HepG2 (cell line): Measurements from ENCODE around the gene MAJIN. TPM values are rescaled to one million over a fixed set of nuclear protein-coding genes. Genes with fewer than 3 reads are reported as not detected.

Experiments used
- ATAC-seq: fragments of 200-7000 bp; cut with Tn5 transposase; 3 replicates; pipeline ENCODE4 v1.9.1; 2020; ENCODE audit warnings: mild to moderate bottlenecking, moderate library complexity
- BruUV-seq: library from RNA; stranded (reverse); fragments of 400-500 nt; replicated peaks from 2 replicates; lab custom pipeline; 2021; lab: Mats Ljungman, UMichigan
- CTCF ChIA-PET: fragments of 300-600 bp; formaldehyde crosslinking; extraction: SDS; loops from one replicate; lab custom pipeline; 2021; ENCODE audit warnings: low total read pairs, inconsistent platforms, low intra/inter-chr PET ratio; lab: Yijun Ruan, JAX
- POLR2A ChIA-PET: fragments of 350-600 bp; sonication (Branson Sonifier 250); formaldehyde crosslinking; loops from one replicate; lab custom pipeline; 2020; ENCODE audit warnings: antibody characterized with exemption, inconsistent platforms; lab: Yijun Ruan, JAX
- DNase-seq: peaks from one replicate; pipeline ENCODE4 v3.0.0-alpha.2; 2015; ENCODE audit warnings: low spot score
- FAIRE-seq: peaks from 3 replicates; lab custom pipeline; 2011; peaks lifted over from hg19 to GRCh38; lab: Jason Lieb, UNC
- H2AFZ ChIP-seq: one replicate; pipeline ENCODE4 v1.6.1; 2011; ENCODE audit warnings: low read length, inconsistent platforms
- H3K27ac ChIP-seq: fragments of 300-600 bp; 3 replicates; pipeline ENCODE4 v1.8.0; 2011; ENCODE audit warnings: mixed run types, mild to moderate bottlenecking, mixed read lengths, low read length, inconsistent platforms; ENCODE audit not compliant: insufficient read depth; ENCODE audit errors: extremely low read length
- H3K27me3 ChIP-seq, 2 experiments: fragments of 200-600 bp in 1 of 2; 2 replicates in 1 of 2; 3 replicates in 1 of 2; pipeline versions ENCODE4 v1.6.0 to v1.8.0; 2011; ENCODE audit warnings: low read length in 2 of 2, mild to moderate bottlenecking in 2 of 2, moderate library complexity in 2 of 2, inconsistent platforms in 1 of 2; ENCODE audit not compliant: insufficient read depth in 2 of 2, control insufficient read depth in 1 of 2
- H3K36me3 ChIP-seq, 2 experiments: fragments of 200-600 bp in 1 of 2; replicated peaks in 1 of 2; 2 replicates in 1 of 2; 3 replicates in 1 of 2; pipeline versions ENCODE4 v1.5.1 to v1.8.0; 2011; ENCODE audit warnings: low read length in 2 of 2, inconsistent platforms in 1 of 2; ENCODE audit not compliant: insufficient read depth in 2 of 2, control insufficient read depth in 1 of 2
- H3K4me1 ChIP-seq: 2 replicates; pipeline ENCODE4 v1.5.1; 2012; ENCODE audit warnings: low read length, inconsistent platforms; ENCODE audit not compliant: insufficient read depth
- H3K4me2 ChIP-seq: 2 replicates; pipeline ENCODE4 v1.6.0; 2011; ENCODE audit warnings: low read depth, low read length, inconsistent platforms
- H3K4me3 ChIP-seq, 3 experiments: fragments of 200-600 bp in 1 of 3; sonication (generic), shearing (Covaris generic) in 1 of 3; replicated peaks in 1 of 3; 2 replicates each; pipeline ENCODE4 v1.5.1; 2011 to 2016; ENCODE audit warnings: low read length in 3 of 3, inconsistent platforms in 2 of 3, low read depth in 2 of 3, mild to moderate bottlenecking in 2 of 3, control low read depth in 1 of 3, mixed read lengths in 1 of 3; ENCODE audit not compliant: insufficient read depth in 1 of 3
- H3K79me2 ChIP-seq: one replicate; pipeline ENCODE4 v1.6.1; 2011; ENCODE audit warnings: low read length, inconsistent platforms; ENCODE audit not compliant: insufficient read depth
- H3K9ac ChIP-seq: 2 replicates; pipeline ENCODE4 v1.6.0; 2011; ENCODE audit warnings: mild to moderate bottlenecking, low read depth, low read length, inconsistent platforms; ENCODE audit not compliant: insufficient read depth
- H3K9me3 ChIP-seq: 2 replicates; pipeline ENCODE4 v1.5.1; 2012; ENCODE audit warnings: mild to moderate bottlenecking, low read length
- H4K20me1 ChIP-seq: 2 replicates; pipeline ENCODE4 v1.6.0; 2011; ENCODE audit warnings: inconsistent platforms, mild to moderate bottlenecking, low read length, moderate library complexity; ENCODE audit not compliant: insufficient read depth
- RBFOX2 ChIP-seq: fragments of 200-400 bp; formaldehyde crosslinking; IDR thresholded peaks from 2 replicates; pipeline ENCODE4 v1.6.1; 2017; ENCODE audit warnings: low read depth, mild to moderate bottlenecking, low read length
- ZNF20 ChIP-seq: sonication (generic); formaldehyde crosslinking; IDR thresholded peaks from 2 replicates; pipeline ENCODE4 v1.4.0; 2020; ENCODE audit warnings: mild to moderate bottlenecking, moderate library complexity, missing genetic modification reagents
- WGBS: methylation state at CpG from one replicate; pipeline ENCODE4 v1.1.6; 2017; ENCODE audit warnings: low lambda C conversion rate; 5-methylcytosine and 5-hydroxymethylcytosine counted together
- in situ Hi-C: cut with HindIII; loops from 2 replicates; pipeline ENCODE4 v1.10.0; 2017; ENCODE audit warnings: low pct_unique_long_range_greater_than_20kb; ENCODE audit not compliant: extremely low pct_ligation_motif_present
- intact Hi-C: fragments of 100-400 bp; cut with micrococcal nuclease; formaldehyde crosslinking; loops from one replicate; pipeline ENCODE4 v1.10.0; 2022; ENCODE audit not compliant: unreplicated experiment
- polyA plus RNA-seq, 8 experiments: library from polyadenylated mRNA; depleted of rRNA in 3 of 8; stranded (reverse) in 7 of 8; unstranded in 1 of 8; fragments of >200 nt; fragmentation: Illumina TruSeq in 4 of 8; extraction: Trizol in 4 of 8; gene quantifications; 2 replicates each; pipeline versions ENCODE4 v1.2.1 to v1.2.3, GENCODE V29; 2011 to 2016; ENCODE audit warnings: low read depth in 4 of 8, missing spikeins in 1 of 8, mixed read lengths in 1 of 8; ENCODE audit not compliant: insufficient read depth in 1 of 8
- total RNA-seq, 5 experiments: library from RNA; depleted of rRNA; stranded (reverse); fragments of >200 nt; fragmentation: Illumina TruSeq; extraction: Trizol; gene quantifications; 2 replicates each; pipeline ENCODE4 v1.2.3, GENCODE V29; 2016; ENCODE audit warnings: low read depth in 1 of 5
- TF ChIP-seq, protein P1 (sequence below): conservative IDR thresholded peaks from 2 replicates; pipeline ENCODE4 v1.6.1; 2018; ENCODE audit warnings: missing genetic modification reagents
- TF ChIP-seq, protein P2 (sequence below): sonication (generic); formaldehyde crosslinking; IDR thresholded peaks from 2 replicates; pipeline ENCODE4 v1.4.0; 2020; ENCODE audit warnings: mild to moderate bottlenecking, missing genetic modification reagents

The MAJIN gene
- total and polyA plus RNA-seq, 2 of the 13 experiments (the other 11 are each of a cell fraction or from before 2014, with no cell fraction given), result not detected

DNA sequence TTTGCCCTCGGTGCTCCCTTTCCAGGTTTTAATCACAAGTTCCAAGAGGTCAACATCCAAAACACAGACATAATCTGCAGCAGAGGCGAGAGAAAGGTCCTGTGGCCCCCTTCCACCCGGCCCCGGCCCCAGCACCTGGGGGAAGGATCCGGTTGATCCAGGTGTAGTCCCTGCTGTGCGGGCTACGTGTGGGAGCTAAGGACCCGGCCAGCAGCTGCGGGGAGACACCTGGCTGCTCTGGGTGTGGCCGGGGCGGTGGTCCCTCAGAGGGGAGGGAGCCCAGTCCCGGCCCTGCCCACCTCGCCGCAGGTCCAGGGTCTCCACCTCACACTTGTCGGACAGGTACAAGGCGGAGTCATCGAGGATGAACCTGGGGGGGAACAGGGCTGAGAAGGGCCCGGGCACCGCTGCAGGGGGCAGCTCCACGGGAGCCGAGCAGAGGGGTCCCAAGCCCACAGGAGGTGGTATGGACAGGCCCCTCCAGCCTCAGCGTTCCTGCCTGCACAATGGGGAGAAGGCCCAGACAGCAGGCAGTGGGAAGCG, 68.5 kb downstream of the MAJIN start:
- in situ Hi-C loops, result no loop called here
- CTCF ChIA-PET, result no interaction called here

DNA sequence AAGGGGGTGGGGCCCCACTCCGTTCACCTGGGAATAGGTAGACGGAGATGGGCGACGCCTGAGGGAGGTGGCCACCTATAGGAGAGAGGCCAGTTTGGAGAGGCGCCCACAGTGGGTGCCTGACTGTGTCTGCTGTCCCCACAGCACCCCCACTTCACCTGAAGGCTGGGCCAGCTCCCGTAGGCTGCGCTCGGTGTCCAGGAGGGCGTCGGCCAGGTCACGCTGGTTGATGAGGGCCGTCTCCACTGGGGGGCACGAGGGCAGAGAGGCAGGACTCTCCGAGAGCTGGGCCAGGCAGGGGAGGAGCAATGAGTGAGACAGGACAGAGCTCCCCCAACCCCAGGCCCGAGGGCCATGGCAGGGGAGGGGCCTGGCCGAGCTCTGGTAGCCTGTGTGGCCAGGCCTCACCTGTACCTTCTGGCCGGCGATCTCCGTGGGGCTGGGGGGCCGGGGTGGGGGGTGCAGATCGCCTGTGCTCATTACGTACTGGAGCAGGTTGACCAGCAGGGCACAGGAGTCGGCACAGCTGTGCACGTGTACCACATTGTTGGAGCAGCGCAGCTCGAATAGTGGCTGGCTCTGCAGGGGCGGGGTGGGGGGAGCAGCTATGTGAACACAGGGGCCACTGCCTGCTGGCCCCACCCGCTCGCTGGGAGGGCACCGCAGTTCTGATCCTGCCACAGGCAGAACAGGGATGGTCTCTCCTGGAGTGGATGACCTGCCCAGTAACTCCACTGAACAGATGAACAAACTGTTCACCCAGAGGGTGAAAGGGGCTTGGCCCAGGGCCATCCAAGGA, 69.6 kb downstream of the MAJIN start:
- Histone ChIP-seq H3K27me3 (no peaks in the 10 kb centered on the region), H3K4me2 (no peak overlapping the region), H2AFZ (no peak overlapping the region), H3K79me2 (no peaks in the 10 kb centered on the region), H3K9ac (no peak overlapping the region), H3K4me1 (no peaks in the 10 kb centered on the region), H4K20me1 (no peaks in the 10 kb centered on the region), H3K36me3 (peaks cover 30 to 47% of the 10 kb centered on the region in 2 experiments; a peak in 4 of 5 replicates), H3K4me3 (no peak overlapping the region), H3K27ac (no peak overlapping the region), H3K9me3 (no peaks in the 10 kb centered on the region)
- no peak for ATAC-seq
- intact Hi-C loops, result no loop called here
- ChIA-PET CTCF (no interaction called here), POLR2A (no interaction called here)
- WGBS, result 94% methylated on average over 13 of the region's 30 CpGs
- no peak for FAIRE-seq
- DNase-seq, result no peak
- no TSS peak for BruUV-seq
- in situ Hi-C loops, result no loop called here
- TF ChIP-seq, protein P1, sequence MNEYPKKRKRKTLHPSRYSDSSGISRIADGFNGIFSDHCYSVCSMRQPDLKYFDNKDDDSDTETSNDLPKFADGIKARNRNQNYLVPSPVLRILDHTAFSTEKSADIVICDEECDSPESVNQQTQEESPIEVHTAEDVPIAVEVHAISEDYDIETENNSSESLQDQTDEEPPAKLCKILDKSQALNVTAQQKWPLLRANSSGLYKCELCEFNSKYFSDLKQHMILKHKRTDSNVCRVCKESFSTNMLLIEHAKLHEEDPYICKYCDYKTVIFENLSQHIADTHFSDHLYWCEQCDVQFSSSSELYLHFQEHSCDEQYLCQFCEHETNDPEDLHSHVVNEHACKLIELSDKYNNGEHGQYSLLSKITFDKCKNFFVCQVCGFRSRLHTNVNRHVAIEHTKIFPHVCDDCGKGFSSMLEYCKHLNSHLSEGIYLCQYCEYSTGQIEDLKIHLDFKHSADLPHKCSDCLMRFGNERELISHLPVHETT, result no peak
- TF ChIP-seq RBFOX2, result 0 out of 2 replicates have a peak, but pooled peaks have one; percentile 46

More for the DNA sequence above, 68.5 kb downstream of the MAJIN start:
- Histone ChIP-seq H3K9ac (no peak overlapping the region), H3K4me2 (no peak overlapping the region), H3K9me3 (no peaks in the 10 kb centered on the region), H4K20me1 (no peaks in the 10 kb centered on the region), H3K79me2 (no peaks in the 10 kb centered on the region), H3K27ac (no peak overlapping the region), H2AFZ (no peak overlapping the region), H3K36me3 (peaks cover 33 to 46% of the 10 kb centered on the region in 2 experiments; a peak in 4 of 5 replicates), H3K4me3 (no peak overlapping the region), H3K4me1 (no peaks in the 10 kb centered on the region), H3K27me3 (no peaks in the 10 kb centered on the region)
- 95% methylated on average over 17 of the region's 23 CpGs for WGBS
- DNase-seq, result no peak
- no peak for ATAC-seq
- intact Hi-C loops, result no loop called here
- no TSS peak for BruUV-seq
- FAIRE-seq, result no peak
- POLR2A ChIA-PET, result no interaction called here
- TF ChIP-seq, protein P2, sequence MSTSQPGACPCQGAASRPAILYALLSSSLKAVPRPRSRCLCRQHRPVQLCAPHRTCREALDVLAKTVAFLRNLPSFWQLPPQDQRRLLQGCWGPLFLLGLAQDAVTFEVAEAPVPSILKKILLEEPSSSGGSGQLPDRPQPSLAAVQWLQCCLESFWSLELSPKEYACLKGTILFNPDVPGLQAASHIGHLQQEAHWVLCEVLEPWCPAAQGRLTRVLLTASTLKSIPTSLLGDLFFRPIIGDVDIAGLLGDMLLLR (CRISPR knock-in tag), result no peak
- no peak for TF ChIP-seq ZNF20
